HG03520 (cell line): ENCODE data around the gene ADAMTS7.
"Not testable (repeated sequence)": the region's sequence is repeated elsewhere in the genome, so short reads cannot be mapped to it uniquely, and the experiment has no call there.

Experiments
- ATAC-seq: cut with Tn5 transposase; IDR thresholded peaks from one replicate; pipeline ENCODE4 v1.9.1; 2021; ENCODE audit warnings: mild to moderate bottlenecking, moderate library complexity; ENCODE audit not compliant: unreplicated experiment

ADAMTS7 gene

DNA sequence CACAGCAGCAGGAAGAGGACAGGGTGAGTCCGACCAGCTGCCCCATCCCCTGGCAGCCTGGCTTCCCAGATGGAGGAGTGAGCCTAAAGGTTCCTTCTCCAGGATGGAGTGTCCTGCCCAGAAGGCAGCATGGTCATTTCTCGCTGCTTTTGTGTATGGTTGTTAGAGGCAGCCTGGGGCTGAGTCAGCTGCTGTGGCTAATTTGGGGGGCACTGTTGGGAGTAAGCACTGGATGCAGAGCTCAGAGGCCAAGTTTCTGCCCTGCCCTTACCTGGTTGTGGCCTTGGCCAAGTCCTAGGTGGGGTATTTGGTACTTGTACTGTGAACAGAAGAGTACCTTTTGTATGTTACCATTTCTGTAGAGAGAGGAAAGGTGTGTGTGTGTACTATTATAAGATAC lies 78.6 kb downstream of the ADAMTS7 start:
- no peak for ATAC-seq

DNA sequence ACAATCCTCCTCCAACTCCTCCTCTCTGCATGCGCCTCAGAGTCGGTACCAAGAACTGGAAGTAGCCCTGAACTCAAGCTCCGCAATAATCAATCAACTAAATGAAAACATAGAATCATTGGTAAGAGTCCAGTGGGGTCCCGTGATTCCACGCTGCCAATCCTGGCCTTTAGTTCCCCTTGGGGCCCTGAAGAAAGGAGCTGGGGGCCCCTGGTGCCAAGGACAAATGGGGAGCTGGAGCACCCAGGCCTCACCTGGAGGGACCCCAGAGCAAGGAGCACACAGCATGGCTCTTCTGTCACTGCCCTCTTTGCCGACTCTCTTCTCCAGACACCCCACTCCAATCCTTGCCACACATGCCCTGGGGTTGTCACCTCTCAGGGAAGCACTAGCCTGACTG lies 80.3 kb downstream of the ADAMTS7 start:
- ATAC-seq: no peak

DNA sequence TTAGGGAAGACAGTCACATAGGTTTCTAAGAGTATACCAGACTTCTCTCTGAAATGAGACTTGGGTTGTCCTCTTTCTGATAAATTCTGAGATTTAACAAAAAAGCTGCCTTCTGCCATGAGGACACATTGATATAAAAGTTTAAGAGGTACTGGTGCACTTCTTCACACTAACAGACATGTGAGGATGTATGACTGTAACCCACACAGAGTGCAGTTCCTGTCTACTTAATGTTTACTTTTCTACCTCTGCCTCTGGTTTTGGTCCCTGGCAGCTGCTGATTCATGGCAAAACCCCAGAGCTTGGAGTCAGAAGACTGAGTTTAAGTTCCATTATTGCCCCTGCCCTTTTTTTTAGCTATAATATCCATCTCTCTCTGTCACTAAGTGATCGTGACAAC lies 82.8 kb downstream of the ADAMTS7 start:
- not testable (repeated sequence) for ATAC-seq

DNA sequence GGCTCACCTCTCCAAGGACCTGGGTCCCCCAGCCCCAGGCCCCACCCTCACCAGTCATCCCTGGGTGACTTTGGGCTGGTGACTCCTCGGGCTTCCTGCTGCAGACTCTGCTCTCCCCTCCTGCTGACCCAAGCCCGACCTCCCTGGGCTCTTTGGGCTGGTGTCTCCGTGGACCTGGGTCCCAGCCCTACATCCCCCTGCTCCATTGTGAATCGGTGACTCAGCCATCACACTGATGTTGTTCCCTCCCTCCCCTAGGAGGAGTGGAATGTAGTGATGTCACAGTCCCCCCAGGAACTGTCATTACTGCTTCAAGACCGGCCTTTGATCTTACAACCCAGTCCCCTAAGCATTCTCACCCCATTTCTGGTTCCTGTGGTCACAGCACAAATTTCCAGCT lies 83.7 kb downstream of the ADAMTS7 start:
- no peak for ATAC-seq

DNA sequence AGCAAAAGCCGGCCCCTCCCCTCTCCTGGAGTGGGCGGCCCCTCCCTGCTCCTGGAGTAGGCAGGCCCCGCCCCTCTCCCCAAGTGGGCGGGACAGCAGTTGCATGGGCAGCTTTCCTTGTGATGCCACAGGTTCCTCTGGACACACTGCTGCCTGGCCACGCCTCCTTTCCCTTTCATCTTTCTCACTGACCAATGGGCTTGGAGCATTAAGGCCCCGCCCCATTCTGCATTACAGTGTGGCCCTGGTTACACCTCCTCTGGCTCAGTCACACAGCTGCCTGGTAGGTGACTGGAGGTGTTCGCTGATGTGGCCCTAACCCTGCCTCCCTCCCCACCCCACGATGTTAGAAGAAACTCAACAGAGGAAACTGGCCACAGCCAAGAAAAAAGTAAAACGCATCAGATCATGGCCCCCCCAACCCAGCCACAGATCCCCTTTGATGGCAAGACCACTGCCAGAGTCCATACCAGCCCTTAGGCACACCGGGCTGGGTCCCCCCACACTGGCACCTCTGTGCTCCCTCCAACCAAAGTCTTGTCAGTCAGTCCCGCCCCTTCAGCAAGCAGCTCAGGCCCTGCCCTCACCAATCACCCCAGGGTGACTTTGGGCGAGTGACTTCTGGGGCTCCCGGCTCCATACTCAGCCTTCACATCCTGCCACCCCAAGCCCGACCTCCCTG lies 84.3 kb downstream of the ADAMTS7 start:
- ATAC-seq: no peak

DNA sequence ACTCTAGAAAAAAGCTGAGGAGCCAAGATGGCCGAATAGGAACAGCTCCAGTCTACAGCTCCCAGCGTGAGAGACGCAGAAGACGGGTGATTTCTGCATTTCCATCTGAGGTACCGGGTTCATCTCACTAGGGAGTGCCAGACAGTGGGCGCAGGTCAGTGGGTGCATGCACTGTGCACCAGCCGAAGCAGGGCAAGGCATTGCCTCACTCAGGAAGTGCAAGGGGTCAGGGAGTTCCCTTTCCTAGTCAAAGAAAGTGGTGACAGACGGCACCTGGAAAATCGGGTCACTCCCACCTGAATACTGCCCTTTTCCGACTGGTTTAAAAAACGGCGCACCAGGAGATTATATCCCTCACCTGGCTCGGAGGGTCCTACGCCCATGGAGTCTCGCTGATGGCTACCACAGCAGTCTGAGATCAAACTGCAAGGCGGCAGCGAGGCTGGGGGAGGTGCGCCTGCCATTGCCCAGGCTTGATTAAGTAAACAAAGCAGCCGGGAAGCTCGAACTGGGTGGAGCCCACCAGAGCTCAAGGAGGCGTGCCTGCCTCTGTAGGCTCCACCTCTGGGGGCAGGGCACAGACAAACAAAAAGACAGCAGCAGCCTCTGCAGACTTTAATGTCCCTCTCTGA lies 91.3 kb downstream of the ADAMTS7 start:
- not testable (repeated sequence) for ATAC-seq

DNA sequence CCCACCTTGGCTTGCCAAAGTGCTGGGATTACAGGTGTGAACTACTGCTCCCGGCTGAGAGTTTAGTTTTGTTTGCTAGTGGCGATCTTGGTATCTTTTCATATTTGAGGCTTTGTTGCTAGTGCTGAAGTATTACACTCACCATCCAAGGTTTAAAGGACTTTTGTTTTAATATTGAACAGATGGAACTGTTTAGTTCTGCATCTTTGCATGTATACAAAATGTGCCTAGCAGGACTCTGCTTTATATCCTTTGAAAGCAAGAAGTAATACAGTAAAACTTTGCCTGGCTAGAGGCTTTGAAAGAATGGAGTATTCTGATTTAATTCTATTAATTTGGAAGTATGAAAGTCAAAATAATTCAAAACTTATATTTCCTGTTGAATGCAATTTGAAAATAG lies 92.4 kb downstream of the ADAMTS7 start:
- no peak for ATAC-seq

DNA sequence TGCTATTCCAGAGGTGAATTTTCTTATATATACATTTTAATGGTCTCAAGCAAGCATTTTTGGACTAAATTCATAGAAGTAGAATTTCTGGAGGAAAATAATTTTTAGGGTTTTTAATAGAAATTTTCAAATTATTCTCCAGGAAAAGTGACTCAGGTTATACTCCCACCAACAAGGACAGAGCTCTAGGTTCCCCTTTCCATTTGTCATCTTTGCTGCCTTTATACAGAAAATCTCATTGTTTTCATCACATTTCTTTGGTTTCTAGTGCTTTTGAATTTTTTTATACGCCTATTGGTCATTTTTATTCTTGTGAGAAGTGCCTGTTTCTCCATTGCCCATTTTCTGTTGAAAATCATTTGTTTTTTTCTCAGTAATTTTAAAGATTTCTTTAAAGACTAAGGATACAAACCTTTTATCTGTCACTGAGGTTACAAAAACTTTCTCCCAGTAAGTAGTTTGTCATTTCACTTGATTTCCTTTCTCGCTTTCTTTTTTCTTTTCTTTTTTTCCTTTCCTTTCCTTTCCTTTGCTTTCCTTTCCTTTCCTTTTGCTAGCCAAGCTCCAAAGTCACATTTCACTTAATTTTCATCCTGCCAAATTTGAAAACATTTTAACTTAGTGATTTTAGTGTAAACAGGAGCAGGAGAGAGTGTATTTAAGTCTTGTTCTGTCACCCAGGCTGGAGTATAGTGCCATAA lies 93.2 kb downstream of the ADAMTS7 start:
- no peak for ATAC-seq

DNA sequence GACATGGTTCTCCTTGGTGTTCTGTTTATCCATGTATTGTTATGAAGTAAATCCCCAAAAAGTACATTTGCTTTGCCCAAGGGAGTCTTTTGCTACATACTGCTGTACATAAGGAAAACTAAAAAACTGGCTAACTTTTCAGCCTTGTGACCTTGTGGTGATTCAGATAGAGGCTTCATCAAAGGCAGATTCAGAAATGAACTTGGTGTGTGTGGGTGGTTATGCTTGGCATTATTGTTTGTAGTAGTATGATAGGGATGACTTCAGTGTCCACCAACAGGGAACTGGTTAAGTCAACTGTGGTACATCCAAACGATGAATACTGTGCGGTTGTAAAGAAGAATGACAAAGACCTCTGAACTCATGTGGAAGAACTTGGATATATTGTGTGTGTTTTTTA lies 94.6 kb downstream of the ADAMTS7 start:
- ATAC-seq: no peak

DNA sequence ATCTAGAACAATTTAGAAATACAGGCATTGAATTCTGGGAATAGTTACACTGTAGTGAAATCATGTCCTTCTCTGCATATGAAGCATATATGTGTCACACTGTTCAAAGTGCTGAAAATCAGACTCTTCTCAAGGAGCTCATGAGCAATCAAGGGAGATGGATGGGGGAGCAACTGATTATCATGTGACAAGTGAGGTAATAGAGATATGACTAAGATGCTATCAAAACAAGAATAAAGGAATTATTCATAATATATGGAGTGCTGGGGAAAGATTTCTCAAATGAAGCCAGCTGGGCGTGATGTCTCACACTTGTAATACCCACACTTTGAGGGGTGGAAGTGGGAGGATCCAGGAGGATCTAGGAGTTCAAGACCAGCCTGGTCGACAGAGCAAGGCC lies 95.3 kb downstream of the ADAMTS7 start:
- ATAC-seq: no peak

DNA sequence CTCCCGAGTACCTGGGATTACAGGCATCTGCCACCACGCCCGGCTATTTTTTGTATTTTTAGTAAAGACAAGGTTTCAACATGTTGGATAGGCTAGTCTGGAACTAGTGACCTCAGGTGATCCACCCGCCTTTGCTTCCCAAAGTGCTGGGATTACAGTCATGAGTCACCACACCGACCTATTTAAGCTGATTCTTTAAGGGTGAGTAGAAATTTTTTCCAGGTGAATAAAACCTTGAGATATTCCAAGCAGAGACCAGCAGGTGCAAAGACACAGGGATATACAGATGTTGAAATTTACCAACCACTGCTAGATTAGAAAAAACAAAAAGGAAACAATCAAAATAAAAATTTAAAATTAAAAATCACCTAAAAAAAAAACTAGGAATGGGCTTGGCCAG lies 95.8 kb downstream of the ADAMTS7 start:
- no peak for ATAC-seq

DNA sequence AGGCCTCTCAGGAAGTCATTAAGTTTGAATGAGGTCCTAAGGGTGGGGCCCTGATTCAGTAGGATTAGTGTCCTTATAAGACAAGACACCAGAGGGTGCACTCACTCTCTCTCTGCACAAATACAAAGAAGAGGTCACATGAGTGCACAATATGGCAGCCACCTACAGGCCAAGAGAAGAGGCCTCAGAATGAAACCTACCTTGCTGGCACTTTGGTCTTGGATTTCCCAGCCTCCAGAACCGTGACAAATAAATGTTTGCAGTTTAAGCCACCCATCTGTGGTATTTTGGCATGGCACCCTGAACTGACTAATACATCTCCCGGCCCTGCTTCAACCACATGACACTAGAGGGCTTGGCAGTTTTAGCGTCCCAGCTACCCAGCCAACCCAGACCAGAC lies 96.4 kb downstream of the ADAMTS7 start:
- no peak for ATAC-seq

DNA sequence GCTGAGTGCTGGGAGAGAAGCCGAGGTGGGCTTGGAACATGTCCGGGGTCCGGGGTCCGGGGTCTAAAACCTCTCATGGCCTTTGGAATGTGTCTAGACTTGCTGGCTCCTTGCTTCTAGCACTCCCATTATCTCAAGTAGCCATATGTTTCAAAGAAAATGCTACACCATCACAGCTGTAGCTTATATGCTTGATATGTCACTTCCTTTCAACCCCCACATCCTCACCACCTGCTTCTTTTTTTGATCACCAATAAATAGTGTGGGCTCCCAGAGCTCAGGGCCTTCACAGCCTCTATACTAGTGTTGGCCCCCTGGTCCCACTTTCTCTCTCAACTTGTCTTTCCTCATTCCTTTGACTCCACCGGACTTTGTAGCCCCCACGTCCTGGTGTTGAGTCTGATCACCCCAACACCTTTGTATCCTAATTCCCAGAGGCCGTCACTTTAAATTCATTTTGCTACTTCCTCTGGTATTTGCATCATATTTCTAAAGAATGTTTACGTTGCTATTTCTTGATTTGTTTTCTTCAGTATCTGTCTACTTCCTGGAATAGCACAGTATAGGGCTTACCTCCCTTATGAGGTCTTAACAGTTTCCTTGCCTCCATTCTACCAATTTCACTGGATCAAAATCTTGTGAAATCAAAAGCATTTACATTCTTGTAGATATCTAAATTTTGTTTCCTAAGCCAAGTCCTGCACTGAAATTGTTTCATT lies 98.3 kb downstream of the ADAMTS7 start:
- no peak for ATAC-seq

DNA sequence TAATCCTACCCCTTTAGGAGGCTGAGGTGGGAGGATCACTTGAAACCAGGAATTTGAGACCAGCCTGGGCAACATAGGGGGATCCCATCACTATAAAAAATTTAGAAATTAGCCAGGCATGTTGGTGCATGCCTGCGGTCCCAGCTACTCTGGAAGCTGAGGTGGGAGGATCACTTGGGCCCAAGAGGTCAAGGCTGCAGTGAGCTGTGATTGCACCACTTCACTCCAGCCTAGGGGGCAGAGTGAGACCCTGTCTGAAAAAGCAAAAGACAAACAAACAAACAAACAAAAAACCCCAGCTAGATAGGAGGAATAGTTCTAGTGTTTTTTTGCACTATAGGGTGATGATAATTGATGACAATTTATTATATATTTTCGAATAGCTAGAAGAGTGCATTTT lies 99.6 kb downstream of the ADAMTS7 start:
- ATAC-seq: no peak

DNA sequence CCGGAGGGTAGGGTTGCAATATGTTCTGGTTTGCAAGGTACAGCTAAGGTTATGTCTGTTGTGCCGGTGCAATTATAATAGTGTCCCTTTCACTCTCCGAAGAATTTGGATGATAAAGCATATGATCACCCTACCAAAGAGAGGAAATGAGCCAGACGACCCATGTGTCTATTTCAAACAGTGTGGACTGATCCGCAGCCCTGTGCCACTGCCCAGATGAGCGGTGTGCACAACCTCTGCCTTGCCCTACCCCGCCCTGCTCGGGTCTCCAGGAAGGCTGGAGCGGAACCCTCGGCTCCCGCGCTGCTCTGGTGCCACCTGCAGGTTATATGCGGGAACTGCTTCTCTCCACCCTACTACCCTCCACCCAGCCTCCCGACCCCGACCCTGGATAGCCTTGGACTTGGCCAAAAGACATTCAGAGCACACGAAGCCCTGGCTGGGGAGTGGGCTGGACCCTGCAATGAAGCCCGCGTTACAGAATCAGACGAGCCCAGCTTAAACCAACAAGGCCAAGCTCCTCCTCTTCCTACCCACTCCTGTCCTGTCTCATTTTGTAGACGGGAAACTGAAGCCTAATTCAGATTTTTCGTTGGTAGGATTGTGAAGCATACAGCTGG lies 101.9 kb downstream of the ADAMTS7 start:
- ATAC-seq: no peak
